ENCODE results near the gene DPF3.

The DPF3 gene

GRCh38 chr14:72608391-72609204 is 285.3 kb downstream of the DPF3 start:
- no peak for DNase-seq

- no peak for DNase-seq
Measured at GRCh38 chr14:72607386-72608130, 286.3 kb downstream of the DPF3 start.

- DNase-seq: no peak
Measured at GRCh38 chr14:72606879-72607278, 287.0 kb downstream of the DPF3 start.

DNA sequence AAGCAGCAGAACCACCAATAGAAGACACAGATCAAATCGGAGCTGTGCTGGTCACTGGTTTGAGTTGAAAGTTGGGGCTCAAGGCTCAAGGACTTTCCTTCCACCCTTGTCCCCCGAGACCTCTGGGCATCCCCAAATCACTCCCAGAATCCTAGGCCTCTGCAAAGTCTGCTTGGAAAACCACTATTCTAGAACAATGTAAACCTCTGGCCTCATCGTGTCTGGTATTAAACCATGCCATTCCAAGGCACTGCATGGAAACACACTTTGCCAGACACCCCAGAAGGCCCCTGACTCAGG is 288.0 kb downstream of the DPF3 start:
- no peak for DNase-seq

DNA sequence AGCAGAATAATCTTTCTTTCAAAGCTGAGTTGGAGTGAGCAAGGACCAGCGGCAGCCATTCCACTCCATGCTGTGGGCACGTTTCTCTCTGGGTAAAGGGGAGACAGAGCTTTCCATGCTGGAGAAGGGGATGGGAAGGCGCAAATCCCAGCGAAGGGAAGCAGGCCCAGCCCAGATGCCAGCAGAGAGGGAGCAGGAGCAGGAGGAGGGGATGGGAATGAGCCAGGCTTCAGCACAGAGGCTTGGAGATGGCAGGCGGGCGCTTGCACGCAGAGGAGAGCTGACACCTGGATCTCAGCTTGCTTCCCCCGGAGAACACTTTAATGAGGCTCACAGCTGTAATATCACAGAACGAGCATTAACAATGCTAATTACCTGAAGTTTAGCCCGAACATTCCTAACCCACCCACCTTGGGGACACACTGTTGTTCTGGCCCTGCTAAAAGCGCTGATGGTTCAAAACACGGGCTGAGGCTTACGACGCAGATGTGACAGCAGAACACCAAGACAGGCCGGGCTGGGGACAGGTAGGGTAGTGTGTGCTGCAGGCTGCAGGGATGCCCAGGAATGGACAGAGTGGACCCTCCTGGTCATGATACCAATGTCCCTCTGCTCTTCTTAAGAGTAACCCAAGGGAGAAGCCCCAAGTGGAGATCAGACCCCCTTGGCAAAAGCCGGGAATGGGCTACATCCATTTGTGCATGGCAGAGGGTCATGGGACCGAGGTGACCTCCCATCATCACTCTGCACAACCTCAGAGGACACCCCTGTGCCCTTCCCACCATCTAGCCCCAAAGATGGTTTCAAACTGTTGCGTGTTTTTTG is 288.6 kb downstream of the DPF3 start:
- DNase-seq: no peak

GRCh38 chr14:72604133-72604532 is 289.8 kb downstream of the DPF3 start:
- no peak for DNase-seq

DNA sequence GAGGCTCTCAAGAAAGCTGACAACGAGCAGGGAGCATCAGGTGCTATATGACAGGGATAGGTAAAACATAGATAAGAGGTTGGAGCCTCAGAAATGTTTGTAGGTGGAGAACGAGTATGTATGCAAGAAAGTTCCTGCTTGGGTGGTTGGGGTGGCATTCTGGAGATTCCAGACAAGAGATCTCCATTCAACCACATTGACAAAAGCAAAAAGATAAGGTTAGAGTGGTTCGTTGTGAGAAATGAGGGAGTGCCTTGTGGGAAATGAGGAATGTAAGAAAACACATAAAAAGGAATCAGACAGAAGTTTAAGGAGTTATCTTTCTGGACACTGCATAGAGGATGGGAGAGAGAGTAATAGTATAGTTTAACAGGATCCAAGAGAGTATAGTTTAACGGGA is 290.3 kb downstream of the DPF3 start:
- no peak for DNase-seq

DNA sequence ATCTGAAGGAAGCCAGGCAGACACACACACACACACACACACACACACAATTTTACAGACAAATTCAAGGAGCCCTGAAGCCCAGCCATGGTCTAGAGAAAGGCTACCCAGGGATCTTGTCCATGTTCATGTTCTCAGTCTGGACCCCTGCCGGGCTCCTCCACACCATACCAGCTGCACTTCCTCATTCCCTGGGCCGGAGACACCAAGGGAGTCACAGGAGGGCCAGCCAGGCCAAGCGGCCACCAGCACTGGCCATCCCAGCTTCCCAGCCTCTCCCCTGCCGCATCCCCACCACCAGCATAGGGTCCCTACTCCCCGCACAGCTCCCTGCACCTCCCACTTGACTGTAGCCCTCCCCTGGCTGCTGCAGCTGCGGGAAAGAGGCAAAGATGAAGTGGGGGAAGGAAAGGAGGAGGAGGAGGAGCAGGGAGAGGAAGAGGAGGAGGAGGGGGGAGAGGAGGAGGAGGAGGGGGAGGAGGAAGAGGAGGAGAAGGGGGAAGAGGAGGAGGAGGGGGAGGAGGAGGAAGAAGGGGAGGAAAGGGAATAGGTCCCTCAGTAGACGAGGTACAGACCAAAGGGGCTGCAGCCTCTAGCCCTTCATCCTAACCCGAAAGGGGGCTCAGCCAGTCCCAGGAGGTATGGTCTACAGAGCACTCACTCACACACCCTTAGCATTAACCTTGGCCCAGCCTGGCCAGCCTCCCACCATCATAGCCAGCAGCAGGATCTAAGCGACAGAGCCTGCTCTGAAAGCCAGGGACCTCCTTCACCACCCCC is 293.2 kb downstream of the DPF3 start:
- DNase-seq: no peak

DNA sequence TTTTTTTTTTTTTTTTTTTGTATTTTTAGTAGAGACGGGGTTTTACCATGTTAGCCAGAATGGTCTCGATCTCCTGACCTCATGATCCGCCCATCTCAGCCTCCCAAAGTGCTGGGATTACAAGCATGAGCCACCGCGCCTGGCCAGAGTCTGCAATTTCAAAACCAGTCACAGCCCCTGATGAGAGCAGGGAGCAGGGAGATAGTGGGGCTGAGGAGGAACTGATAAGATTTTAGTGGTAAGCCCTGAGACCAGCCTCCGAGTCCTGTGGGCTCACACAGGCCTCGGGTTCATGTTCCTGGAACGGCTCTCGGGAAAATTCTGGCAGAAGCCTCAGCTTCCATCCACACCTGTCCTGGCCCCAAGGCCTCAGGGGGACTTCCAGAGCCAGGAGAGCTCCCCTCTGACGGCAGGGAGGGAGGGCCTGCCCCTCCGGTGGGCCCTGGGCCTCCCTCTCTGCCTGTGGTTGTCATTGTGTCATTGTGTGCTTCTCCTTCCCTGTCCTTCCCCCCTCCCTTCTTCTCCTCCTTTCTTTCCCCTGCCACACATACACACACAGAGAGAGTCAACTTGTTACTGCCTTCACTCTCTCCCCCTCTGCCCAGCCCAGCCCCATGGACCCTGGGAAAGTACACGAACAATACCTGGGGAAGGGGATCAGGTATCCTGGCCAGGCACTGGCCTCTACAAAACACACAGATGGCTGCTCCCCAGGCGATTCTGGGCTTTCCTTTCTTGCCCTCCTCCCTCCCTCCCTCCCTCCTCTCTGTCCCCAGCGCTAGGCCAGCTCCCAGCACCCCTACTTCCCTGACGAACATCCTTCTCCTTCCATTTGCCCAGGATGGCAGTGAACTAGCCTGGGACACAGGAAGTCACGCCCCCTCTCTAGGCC is 294.1 kb downstream of the DPF3 start:
- DNase-seq: no peak

- DNase-seq: no peak
Measured at GRCh38 chr14:72598306-72598705, 295.6 kb downstream of the DPF3 start.

GRCh38 chr14:72597252-72598233 is 296.4 kb downstream of the DPF3 start:
- DNase-seq: no peak

DNA sequence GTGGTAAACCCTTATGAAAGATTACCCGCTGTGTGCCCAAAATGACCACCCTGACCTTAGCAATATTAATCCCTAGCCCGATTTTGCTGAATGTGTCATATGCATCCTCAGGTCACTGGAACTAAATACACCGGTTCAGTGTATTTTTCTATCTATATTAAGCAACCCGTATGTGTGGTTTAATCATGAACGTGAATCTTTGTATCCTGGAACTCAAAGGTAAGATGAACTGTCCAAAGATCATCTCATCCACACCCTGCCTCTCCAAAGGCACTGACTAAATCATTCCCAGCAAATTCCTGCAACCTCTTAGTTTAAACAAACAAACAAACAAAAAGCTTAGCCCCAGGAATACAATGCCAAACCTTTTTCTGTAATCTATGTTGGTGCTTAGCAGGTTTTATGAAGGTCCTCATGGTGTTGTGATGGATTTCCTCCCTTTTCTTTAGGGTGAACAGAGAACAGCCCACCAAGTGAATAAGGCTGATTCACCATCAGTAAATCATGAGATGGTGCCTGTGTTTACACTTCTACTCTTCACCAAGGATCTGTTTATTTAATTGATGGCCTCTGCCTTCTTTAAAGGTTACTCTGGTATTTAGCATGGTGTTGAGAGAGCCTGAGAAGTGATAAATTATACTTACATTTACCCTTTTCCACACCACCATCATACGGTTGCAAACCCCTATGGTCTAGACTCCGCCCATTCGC is 298.6 kb downstream of the DPF3 start:
- no peak for DNase-seq

DNA sequence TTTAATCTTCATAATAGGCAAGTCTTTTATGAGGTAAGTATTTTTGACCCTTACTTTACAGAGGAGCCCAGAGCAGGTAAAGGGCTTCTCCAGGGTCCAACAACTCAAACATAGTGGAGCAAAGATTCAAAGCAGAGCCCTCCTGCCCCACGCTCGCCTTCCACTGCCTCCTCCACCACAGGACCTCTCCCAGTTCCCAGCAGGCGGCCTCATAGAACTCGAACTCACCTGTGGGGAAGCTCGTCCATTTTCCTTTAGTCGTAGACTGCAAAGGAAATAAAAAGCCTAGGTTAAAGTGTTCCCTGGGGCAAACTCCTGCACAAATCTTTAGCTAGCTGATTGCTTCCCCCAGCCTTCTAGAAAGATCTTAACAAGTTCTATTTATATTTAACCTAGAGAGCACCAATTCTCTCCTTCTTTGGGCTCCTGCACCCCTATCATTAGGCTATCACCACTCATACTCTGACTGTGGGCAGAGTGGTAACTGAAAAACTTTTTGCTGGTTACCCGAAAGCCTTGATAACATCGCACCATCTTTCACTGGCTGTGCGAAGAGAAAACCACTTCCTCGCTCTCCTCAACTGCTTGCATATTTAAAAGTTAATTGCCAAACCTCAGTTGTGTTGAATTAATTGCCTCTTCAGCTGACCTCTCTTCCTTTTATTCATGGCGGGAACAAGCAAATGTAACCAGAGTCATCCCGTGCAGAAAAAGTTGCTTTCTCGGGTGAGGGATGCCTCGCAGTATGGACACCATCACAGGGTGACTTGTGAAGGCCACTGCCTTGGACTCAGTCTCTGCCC is 299.6 kb downstream of the DPF3 start:
- DNase-seq: no peak

DNA sequence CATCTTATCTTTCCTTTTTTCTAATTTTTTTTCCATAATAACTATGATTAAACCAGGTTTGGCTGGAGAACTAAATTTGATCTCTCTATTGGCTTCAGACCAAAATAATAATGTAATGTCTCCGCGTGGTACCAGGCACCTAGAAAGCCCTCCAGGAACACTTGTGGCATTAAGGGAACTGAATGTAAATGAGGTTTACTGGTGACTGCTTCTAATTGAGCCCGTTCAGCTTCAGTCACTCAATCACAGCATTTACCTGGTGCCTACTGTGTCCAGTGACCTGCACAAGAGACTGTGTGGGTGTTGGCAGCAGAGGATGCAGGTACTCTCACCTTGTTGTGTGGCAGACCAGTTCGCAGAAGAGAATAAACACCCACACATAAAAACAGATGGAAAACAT is 302.5 kb downstream of the DPF3 start:
- DNase-seq: no peak

DNA sequence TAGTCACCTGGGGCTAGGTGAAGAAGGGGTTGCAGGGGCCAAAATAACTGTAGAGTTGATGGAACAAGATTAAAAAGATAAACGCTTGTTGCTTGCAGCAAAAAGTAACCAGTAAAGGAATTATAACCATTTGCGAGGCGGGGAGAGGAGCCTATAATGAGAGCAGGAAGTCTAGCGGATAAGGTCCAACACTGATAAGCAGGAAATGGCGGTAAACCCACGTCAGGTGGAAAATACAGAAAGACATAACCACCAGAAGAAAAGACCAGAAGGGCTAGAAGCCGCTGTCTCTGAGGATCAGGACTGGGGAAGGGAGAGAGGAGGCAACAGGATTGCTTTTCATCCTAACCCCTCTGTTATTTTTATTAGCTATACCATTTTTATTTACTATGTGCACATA is 303.3 kb downstream of the DPF3 start:
- DNase-seq: no peak

- no peak for DNase-seq
Measured at GRCh38 chr14:72589652-72590051, 304.2 kb downstream of the DPF3 start.

DNA sequence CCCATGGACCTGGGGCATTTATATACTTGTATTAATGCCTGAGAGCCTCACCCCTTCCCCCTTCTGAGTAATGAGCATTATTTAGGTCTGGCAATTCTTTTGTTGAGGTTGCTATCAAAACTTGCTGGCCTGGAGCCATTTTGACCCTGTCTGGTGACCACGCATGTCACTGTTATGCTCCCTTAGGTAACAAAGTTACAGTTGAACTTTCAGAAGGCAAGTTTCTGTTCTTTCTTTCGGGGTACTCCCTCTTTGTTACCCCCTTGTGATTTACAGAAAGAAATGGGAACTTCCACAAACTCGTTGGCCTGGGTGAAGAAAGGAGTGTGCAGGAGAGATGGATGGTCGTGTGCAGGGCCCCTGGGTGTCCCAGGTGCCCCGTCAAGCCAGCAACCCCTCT is 305.4 kb downstream of the DPF3 start:
- no peak for DNase-seq

GRCh38 chr14:72583316-72584272 is 310.3 kb downstream of the DPF3 start:
- no peak for DNase-seq

All from NCI-H1436 treated with DMSO at 0.1 percent for 48 hours (cell line).